ENCODE measurements around the gene MED25. TPM values are rescaled to one million over a fixed set of nuclear protein-coding genes. Genes with fewer than 3 reads are reported as not detected.

Gene MED25
- total RNA-seq, 2 donors from 2014 or later: 55.6 to 56.1 TPM

DNA sequence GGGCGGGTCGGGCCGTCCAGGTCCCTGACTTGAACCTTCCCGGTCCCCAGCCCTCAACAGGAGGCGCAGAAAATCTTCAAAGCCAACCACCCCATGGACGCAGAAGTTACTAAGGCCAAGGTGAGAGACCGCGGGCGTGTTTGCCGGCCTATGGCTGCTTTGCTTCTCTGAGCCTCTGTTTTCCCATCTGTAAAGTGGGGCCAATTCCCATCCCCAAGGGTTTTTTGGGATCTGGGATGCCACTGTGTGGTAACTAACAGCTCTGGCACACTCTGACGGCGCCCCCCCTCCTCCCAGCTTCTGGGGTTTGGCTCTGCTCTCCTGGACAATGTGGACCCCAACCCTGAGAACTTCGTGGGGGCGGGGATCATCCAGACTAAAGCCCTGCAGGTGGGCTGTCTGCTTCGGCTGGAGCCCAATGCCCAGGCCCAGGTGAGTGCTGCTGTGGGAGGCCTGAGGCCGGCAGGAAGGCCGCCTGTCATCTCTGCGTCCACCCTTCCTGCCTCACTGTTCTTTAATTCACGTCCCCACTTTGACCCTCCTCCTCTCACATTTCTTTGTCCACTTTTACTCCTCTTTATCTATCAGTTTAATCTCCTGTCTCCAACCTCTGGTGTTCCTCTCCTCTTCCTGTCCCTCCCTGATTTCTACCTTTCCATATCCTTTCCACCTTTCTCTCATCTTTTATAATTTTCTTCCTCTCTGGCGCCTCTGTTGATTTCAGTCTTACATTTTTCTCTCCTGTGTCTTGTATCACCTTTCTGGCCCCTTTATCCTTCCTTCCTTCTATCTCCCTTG, 12.1 kb upstream of the MED25 start:
- H3K4me3 Mint-ChIP-seq: no peak overlapping the region
- H3K27me3 Mint-ChIP-seq: no peaks in the 10 kb centered on the region
- H3K4me1 Mint-ChIP-seq: peaks cover 17% of the 10 kb centered on the region
- peak overlapping the region; percentile 8 for H3K27ac Mint-ChIP-seq
- H3K9me3 Mint-ChIP-seq: no peaks in the 10 kb centered on the region
- H3K36me3 Mint-ChIP-seq (ENCODE audit: low read depth): peaks cover 32% of the 10 kb centered on the region
- ATAC-seq (replicated peaks): no peak

DNA sequence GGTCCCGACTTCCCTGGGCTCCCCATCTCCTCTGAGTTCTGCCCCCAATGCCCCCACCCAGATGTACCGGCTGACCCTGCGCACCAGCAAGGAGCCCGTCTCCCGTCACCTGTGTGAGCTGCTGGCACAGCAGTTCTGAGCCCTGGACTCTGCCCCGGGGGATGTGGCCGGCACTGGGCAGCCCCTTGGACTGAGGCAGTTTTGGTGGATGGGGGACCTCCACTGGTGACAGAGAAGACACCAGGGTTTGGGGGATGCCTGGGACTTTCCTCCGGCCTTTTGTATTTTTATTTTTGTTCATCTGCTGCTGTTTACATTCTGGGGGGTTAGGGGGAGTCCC, 11.5 kb upstream of the MED25 start:
- Mint-ChIP-seq H3K27ac (peak overlapping the region; percentile 8), H3K27me3 (no peaks in the 10 kb centered on the region), H3K4me1 (peaks cover 17% of the 10 kb centered on the region), H3K9me3 (no peaks in the 10 kb centered on the region), H3K36me3 (ENCODE audit: low read depth) (peaks cover 27% of the 10 kb centered on the region), H3K4me3 (no peak overlapping the region)
- ATAC-seq (replicated peaks): no peak

DNA sequence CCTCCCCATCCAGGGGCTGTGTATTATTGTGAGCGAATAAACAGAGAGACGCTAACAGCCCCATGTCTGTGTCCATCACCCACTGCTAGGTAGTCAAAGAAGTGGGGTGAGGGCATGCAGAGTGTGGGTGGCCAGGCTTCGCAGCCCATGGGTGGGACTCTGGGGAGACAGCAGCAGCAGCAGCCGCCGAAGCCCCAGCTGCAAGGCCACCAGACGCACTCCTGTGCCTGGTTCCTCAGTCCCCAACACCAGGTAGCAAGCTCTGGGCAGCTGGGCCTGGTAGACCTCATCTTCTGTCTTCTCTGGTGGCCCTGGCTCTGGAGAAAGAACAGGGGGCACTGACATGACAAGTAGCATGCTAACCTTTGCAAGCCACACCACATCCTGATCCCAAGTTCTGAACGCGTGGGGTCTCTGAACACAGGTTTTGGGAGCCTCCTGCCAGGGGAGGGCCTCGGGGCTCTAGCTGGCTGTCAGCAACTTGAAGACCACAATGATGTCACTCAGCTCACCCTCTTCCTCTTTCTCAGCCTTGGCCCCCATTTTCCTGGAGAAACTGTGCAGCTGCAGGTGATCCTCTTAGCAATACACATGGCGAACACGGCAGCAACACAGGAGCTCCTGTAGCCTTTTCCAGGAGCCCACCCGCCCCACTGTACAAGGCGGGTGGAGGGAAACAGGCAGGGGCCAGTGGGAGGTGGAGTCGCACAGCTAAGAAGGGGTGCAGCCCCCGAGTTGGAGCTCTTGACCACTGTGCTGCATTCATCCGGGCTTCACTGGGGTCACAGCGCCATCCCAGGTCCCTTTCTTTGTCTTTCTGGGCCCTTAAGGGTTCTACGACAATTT, 10.8 kb upstream of the MED25 start:
- H3K36me3 Mint-ChIP-seq (ENCODE audit: low read depth): peaks cover 27% of the 10 kb centered on the region
- H3K27me3 Mint-ChIP-seq: no peaks in the 10 kb centered on the region
- H3K27ac Mint-ChIP-seq: no peak overlapping the region
- no peak overlapping the region for H3K4me3 Mint-ChIP-seq
- no peaks in the 10 kb centered on the region for H3K9me3 Mint-ChIP-seq
- no peak for ATAC-seq (replicated peaks)
- peaks cover 17% of the 10 kb centered on the region for H3K4me1 Mint-ChIP-seq

DNA sequence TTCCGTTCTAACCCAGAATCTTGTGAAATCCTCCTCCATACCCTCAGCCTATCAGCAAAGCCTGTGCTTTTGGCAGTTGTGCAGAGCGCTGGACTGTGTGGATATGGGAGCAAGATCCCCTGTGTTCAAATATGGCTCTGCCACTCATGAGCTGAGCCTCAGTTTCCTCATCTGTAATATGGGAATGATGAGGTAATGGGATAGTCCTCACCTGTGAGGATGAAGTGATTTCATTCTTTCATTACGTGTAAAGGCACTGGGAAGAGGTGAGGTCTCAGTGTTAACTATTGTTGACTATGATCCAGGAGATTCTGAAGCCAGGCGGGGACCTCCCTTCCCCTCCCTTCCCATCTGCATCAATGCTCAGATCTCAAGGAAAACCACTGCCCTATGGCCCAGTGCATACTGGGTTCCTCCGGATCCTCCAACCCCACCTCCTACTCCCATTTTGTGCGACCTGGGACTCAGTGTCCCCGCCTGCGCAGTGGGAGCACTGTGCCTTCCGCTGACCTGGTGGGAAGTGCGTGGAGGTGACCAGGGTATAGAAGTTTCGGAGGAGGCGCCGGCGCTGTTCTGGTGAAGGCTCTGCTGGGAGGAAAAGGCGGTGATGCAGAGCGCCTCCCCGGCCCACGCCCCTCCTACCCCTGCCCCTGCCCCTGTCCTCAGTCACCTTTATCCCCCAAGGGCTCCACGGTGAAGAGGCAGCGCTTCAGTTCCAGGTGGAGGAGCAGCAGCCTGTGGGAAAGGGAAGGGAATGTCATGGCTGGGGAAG, 10.0 kb upstream of the MED25 start:
- H3K9me3 Mint-ChIP-seq: no peaks in the 10 kb centered on the region
- H3K4me1 Mint-ChIP-seq: peaks cover 17% of the 10 kb centered on the region
- H3K27ac Mint-ChIP-seq: peak overlapping the region; percentile 92
- H3K36me3 Mint-ChIP-seq (ENCODE audit: low read depth): peaks cover 23% of the 10 kb centered on the region
- ATAC-seq (replicated peaks): no peak
- H3K27me3 Mint-ChIP-seq: no peaks in the 10 kb centered on the region
- peak overlapping the region; percentile 86 for H3K4me3 Mint-ChIP-seq

DNA sequence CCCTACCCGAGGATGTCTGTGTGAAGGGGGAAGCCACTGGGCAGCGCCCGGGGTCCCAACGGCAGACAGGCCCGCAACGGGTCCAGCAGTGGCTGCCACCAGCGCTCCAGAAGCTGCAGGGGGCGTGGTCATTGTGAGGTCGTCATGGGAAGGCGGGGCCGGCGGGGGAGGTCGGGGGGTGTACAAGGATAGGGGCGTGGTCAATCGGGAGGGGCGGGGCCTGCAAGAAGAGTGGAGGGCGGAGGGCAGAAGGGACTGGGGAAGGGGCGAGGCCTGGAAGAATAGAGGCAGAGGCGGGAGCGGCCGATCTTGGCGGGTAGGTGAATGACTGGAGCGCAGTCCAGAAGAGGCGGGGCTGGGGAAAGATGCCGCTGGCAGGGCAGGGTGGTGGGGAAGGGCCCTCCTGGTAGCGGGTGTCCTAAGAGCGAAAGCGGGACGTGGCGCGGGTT, 9.4 kb upstream of the MED25 start:
- peaks cover 17% of the 10 kb centered on the region for H3K4me1 Mint-ChIP-seq
- peaks cover 17% of the 10 kb centered on the region for H3K36me3 Mint-ChIP-seq (ENCODE audit: low read depth)
- ATAC-seq (replicated peaks): peak; percentile 50
- H3K9me3 Mint-ChIP-seq: no peaks in the 10 kb centered on the region
- H3K4me3 Mint-ChIP-seq: peak overlapping the region; percentile 86
- peak overlapping the region; percentile 92 for H3K27ac Mint-ChIP-seq
- no peaks in the 10 kb centered on the region for H3K27me3 Mint-ChIP-seq

DNA sequence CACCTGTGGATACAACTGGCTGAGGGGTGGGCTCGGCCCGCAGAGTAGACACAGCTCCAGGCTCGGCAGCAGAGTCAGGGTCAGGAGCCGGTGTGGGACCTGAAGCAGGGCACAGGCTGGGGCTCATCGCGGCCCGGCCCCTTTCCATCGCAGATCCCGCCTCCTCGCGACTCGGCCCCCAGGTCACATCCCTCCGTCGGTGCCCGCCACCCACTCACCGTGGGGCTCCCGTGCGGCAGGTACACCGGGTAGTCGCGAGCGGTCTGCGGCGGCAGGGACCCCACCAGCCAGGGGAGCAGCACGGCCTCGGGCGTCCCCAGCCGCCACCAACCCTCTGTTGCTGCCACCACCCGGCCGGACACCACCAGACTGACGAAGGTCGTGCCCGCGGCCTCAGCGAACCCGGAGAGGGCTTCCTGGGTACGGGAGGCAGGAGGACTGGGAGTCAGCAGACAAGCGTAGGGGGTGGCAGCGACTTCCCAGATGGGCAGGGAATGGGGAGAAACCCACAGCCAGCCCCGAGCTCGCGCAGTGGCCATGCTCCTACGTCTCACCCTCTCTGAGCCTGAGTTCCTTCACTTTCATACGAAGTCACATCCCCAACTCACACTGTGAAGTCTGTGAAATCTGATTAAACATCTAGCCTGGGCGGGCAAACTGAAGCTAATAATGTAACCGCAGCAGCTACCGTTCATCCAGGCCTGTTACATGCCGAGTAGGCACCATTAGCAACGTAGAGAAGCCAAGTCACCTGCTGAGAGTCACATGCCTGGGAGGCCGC, 8.7 kb upstream of the MED25 start:
- H3K9me3 Mint-ChIP-seq: no peaks in the 10 kb centered on the region
- peak overlapping the region; percentile 86 for H3K4me3 Mint-ChIP-seq
- peaks cover 17% of the 10 kb centered on the region for H3K4me1 Mint-ChIP-seq
- no peaks in the 10 kb centered on the region for H3K27me3 Mint-ChIP-seq
- H3K36me3 Mint-ChIP-seq (ENCODE audit: low read depth): peaks cover 11% of the 10 kb centered on the region
- H3K27ac Mint-ChIP-seq: peak overlapping the region; percentile 92
- ATAC-seq (replicated peaks): peak; percentile 36

DNA sequence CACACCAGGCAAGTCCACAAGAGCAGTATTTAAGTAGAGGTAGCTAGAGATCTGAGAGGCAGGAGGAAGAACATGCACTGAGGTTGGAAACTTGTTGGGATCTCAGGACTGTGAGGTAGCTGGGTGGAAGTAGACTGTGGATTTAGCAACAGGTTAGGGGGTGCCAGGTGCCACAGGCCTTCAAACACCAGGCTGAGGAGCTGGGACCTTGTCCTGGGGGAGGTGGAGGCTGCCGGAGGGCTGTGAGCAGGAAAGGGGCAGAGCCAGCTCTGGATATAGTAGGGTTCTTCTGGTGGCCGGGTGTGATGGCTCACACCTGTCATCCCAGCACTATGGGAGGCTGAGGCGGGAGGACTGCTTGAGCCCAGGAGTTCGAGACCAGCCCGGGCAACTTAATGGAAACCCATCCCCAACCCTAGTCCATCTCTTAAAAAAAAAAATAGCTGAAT, 8.1 kb upstream of the MED25 start:
- Mint-ChIP-seq H3K36me3 (ENCODE audit: low read depth) (peaks cover 7% of the 10 kb centered on the region), H3K27ac (peak overlapping the region; percentile 92), H3K9me3 (no peaks in the 10 kb centered on the region), H3K4me1 (peaks cover 17% of the 10 kb centered on the region), H3K4me3 (peak overlapping the region; percentile 86), H3K27me3 (no peaks in the 10 kb centered on the region)
- ATAC-seq (replicated peaks): no peak

DNA sequence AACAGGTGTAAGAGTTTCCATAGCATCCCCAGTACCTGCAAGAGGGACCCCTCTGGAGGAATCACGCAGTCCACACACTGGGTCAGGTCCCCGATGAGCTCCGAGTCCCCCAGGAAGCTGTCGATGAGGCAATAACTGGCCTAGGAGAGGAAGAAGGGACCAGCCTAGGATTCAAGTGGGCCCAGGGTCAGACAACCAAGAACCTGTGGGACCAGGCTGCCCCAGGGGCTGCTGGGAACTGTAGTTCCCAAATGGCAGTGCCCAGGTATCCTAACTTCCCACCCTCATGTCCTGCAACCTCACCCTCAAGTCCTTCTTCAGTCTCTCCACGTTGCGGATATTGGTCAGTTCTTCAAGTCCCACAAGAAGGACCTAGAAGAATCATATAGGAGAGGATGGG, 6.8 kb upstream of the MED25 start:
- Mint-ChIP-seq H3K4me3 (peak overlapping the region; percentile 95), H3K9me3 (no peaks in the 10 kb centered on the region), H3K27ac (no peak overlapping the region), H3K27me3 (no peaks in the 10 kb centered on the region), H3K4me1 (peaks cover 14% of the 10 kb centered on the region), H3K36me3 (ENCODE audit: low read depth) (peaks cover 3% of the 10 kb centered on the region)
- ATAC-seq (replicated peaks): no peak

DNA sequence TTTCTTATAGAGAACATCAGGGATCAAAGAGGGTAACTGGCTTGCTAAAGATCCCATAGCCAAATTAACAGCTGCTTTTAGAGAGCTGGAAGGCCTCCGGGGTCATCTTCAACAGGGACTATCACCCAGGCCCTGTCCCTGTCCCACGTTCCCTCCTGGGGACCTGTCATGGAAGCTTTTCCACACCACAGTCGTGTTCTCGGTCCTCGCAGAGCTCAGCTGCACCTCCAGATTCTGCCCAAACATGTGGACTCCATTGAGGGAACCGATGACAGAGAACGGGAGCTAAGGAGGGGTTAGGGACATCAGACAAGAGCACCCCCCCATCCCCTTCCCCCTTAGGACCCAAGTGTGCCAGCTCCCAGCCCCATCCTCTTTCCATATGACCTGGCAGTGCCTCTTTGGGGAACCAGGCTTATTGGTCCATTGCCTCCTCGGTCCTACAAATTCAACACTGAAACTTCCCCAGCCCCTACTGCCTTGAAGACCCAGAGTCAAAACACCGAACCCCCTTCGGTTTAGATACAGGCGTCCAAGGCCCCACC, 5.6 kb upstream of the MED25 start:
- Mint-ChIP-seq H3K4me3 (peak overlapping the region; percentile 95), H3K9me3 (no peaks in the 10 kb centered on the region), H3K4me1 (peaks cover 11% of the 10 kb centered on the region), H3K27ac (peak overlapping the region; percentile 99), H3K36me3 (ENCODE audit: low read depth) (no peaks in the 10 kb centered on the region), H3K27me3 (no peaks in the 10 kb centered on the region)
- ATAC-seq (replicated peaks): no peak

DNA sequence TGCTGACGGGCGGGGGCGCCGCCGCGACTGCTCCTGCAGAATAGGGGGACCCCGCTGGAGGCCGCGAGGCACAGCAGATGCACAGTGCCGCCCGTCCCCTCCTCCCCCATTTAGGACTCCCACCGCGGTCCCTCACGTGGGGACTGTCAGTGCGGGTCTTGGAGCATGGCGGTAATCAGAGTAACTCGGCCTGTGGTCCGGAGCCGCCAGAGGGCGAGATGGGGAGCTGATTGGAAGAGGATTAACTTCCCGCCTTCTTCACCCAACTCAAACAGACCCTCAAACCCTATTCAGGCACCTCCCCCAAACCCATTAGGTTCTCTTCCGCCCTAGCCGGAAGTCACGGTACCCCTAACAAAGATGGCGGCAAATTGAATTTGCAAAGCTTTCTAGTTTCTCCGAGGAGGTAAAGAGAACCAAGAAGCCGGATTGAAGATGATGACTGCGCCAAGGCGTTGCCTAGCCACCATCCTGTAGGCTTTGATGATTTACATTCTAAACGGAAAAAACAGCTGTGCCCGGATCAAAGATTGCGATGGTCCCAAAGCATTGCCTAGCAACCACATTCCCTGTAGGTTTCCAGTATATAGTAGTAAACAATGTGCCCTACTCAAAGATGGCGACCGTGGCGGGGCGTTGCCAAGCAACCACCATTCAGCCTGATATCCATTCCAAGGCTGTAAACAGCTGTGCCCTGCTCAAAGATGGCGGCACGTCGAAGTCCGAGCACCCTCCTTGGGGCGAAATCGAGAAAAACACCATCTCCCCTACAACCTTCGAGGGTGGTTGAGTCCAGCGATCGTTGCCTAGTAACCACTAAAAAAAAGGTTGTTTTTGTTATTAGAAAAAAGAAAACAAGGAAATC, 4.9 kb upstream of the MED25 start, which contains the start of gene FUZ:
TSS of gene FUZ (minus strand) at position 296 of the 865 bp plus-strand sequence. CDS start at position 110, 186 bp downstream.
- peaks cover 11% of the 10 kb centered on the region for H3K4me1 Mint-ChIP-seq
- no peaks in the 10 kb centered on the region for H3K27me3 Mint-ChIP-seq
- no peaks in the 10 kb centered on the region for H3K36me3 Mint-ChIP-seq (ENCODE audit: low read depth)
- H3K27ac Mint-ChIP-seq: peak within 1 kb of the TSS; percentile 99
- H3K9me3 Mint-ChIP-seq: no peaks in the 10 kb centered on the region
- ATAC-seq (replicated peaks): peak; percentile 78
- H3K4me3 Mint-ChIP-seq: peak within 1 kb of the TSS; percentile 95

DNA sequence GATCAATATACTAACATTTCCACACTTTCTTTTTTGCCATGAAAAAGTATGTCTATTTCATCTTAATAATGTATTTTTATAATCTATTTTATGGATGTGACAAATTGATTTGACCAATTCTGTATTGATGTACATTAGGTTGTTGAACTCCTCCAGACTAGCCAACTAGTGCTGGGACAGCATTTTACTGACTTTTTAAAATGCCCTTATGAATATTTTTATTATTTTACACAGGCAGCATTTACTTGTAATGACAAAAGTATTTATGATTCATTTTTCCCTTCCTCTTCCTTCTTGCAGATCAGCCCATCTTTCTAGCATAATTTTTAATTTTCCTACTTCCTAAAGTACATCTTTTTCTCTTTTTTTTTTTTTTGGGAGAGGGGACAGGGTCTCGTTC, 4.1 kb upstream of the MED25 start:
- Mint-ChIP-seq H3K27me3 (no peaks in the 10 kb centered on the region), H3K27ac (peak overlapping the region; percentile 99), H3K9me3 (no peaks in the 10 kb centered on the region), H3K4me3 (peak overlapping the region; percentile 95), H3K4me1 (peaks cover 7% of the 10 kb centered on the region), H3K36me3 (ENCODE audit: low read depth) (peaks cover 2% of the 10 kb centered on the region)
- ATAC-seq (replicated peaks): no peak

DNA sequence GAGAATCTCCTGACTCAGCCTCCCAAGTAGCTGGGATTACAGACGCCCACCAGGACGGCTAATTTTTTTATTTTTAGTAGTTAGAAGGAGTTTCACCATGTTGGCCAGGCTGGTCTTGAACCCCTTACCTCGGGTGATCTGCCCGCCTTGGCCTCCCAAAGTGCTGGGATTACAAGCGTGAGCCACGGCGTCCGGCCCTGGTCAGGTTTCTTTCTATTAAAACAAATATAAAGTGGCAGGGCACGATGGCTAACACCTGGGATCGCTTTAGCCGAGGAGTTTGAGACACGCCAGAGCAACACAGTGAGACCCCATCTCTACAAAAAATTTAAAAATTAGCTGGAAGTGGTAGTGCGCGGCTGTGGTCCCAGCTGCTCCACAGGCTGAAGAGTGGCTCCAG, 1.5 kb upstream of the MED25 start:
- ATAC-seq (replicated peaks): no peak
- peak overlapping the region; percentile 95 for H3K4me3 Mint-ChIP-seq
- H3K27me3 Mint-ChIP-seq: no peaks in the 10 kb centered on the region
- peaks cover 15% of the 10 kb centered on the region for H3K36me3 Mint-ChIP-seq (ENCODE audit: low read depth)
- H3K9me3 Mint-ChIP-seq: no peaks in the 10 kb centered on the region
- no peak overlapping the region for H3K27ac Mint-ChIP-seq
- H3K4me1 Mint-ChIP-seq: peaks cover 6% of the 10 kb centered on the region

Measured in activated T-helper 17 cell treated with anti-CD3 and anti-CD28 coated beads, Interleukin-2, amount 50 U/mL, for 72 hours (primary cell).